GM18858 (cell line): ENCODE data around the gene LIPG.
"Not testable (repeated sequence)": the region's sequence is repeated elsewhere in the genome, so short reads cannot be mapped to it uniquely, and the experiment has no call there.

Experiments
- ATAC-seq: cut with Tn5 transposase; IDR thresholded peaks from one replicate; pipeline ENCODE4 v1.9.1; 2021; ENCODE audit not compliant: unreplicated experiment

The LIPG gene

DNA sequence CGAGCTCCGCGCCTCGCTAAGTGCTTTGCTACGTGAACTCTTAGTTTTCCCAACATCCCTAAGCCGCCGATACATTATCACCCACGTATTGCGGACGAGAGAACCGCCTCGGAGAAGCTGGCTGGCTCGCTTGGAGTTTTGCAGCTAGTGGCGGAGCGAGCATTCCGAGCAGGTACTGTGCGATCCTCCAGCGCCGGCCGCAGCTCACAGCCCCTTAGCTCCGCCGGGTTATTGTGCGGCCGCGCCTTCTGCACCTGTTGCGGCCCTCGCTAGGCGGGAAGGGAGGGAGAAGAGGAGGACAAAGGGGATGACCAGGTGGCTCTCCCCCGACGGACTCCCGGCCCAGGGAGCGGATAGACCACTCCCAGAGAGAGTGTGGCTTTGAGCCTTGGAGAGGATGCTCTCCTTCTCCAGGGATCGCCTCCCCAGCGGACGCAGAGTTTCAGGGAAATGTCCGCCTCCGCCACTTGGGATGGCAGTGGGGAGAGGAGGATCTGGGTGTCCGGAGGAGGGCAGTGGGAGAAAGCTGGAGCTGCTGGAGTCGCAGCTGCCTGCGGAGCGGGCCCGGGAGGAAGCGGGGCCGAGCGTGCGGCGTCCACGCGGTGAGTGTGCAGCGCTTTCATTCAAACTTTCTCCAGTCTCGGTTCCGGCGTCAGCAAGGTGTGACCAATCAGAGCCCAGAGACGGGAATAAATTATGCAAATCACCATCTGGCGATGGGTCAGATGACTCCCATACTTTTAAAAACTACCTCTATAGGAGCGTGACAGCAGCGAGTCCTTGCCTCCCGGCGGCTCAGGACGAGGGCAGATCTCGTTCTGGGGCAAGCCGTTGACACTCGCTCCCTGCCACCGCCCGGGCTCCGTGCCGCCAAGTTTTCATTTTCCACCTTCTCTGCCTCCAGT lies at the start of gene LIPG:
Gene LIPG, plus strand, starts transcription at position 769 of the 905 bp plus-strand sequence. CDS start 252 bp downstream, outside the sequence.
- no peak for ATAC-seq

DNA sequence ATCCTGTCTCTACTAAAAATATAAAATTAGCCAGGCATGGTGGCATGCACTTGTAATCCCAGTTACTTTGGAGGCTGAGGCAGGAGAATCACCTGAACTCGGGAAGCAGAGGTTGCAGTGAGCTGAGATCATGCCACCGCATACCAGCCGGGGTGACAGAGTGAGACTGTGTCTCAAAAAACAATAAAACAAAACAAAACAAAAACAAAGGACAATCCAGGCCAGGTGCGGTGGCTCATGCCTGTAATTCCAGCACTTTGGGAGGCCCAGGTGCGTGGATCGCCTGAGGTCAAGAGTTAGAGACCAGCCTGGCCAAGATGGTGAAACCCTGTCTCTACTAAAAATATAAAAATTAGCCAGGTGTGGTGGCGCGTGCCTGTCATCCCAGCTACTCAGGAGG lies 49.0 kb upstream of the LIPG start:
- ATAC-seq: not testable (repeated sequence)

DNA sequence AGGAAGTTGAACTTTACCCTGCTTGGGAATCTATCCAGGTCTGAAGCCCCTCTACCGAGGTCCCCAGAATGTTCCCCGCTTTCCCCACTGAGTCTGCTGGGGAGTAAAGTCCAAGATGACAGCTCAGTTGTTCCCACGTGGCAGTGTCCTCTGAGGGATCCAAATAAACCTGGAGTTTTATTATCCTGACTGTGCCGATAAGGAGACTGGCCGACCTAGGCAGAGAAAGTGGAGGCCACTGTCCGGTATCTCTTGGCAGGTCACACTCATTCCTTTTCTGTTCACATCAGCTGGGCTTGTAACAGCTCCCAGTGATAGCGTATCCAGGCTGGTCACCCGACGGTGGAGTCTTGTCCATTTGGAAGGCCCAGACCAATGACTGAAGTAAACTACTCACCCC lies 47.3 kb upstream of the LIPG start:
- no peak for ATAC-seq

DNA sequence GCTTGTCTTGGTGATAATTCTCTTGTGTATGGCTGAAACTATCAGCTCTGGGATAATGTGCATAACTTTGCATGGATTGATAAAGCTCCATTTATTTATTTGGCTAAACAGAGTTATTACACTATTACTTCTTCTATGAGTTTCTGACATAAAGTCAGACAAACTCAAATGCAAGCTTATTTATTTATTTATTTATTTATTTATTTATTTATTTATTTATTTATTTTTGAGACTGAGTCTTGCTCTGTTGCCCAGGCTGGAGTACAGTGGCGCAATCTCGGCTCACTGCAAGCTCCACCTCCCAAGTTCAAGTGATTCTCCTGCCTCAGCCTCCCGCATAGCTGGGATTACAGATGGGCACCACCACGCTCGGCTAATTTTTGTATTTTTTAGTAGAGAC lies 46.9 kb upstream of the LIPG start:
- not testable (repeated sequence) for ATAC-seq

DNA sequence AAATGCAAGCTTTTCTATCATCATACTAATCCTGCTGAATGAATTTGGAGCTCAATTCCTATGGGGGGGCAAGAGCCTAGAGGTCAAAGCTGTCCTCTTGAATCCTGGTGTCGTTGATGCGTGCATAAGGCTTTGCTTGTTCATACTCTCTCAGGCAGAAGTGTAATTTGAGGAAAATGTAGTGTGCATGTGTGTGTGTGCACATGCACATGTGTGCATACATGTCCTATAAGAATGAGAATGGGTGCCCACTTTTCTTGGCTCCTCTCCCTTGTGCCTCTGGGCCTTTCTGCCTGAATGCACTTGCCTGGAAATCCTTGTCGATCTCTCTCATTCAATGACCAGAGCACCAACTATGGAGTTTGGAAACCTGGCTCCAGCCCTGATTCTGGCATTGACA lies 46.3 kb upstream of the LIPG start:
- ATAC-seq: no peak

DNA sequence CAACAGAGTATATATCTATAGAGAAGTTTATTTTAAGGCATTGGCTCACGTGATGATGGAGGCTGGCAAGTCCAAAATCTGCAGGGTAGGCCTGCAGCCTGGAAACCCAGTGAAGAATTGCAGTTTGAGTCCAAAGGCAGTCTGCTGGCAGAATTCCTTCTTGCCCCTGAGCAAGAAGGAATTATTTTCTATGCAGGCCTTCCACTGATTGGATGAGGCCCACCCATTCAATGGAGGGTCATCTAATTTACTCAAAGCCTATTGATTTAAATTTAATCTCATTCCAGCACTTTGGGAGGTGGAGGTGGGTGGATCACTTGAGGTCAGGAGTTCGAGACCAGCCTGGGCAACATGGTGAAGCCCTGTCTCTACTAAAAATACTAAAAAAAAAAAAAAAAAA lies 44.4 kb upstream of the LIPG start:
- no peak for ATAC-seq

DNA sequence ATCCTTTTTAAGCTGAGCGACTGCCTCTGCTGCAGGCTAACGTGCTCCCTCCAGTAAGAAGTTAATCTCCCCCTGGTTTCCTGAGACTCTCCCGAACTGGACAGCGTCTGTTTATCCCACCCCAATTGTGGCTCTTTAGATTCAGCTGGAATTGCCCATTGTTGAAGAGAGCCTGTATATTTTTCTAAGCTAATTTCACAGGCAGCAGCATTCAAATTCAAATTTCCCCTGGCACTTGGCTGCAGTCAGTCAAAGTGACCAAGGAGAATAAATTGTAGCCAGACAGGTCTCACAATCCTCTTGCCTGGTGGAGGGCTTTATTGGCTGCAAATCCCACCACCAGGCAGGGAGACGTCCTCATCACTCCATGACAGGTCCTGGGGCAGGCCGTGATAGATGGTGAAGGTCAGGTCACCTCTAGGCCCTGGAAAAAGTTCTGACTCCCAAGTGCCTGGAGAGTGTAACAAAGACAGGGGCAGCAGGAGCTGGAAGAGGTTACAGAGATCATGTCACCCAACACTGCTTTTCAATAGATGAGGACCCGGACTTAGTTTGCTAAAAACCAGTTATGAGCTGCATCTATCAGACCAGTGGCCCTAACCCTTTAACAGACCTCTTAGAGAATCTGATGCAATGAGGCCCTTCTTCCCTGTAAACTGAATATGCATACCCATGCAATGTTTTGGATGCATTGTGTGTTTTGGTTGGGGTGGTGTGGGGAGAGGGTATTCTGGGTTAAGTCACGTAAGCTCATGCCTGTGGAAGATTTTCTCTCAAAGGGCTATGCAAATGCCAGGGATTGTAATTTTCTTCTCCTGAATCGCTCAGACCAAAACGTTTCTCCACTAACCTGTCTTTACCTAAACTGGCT lies 42.5 kb upstream of the LIPG start:
- no peak for ATAC-seq

DNA sequence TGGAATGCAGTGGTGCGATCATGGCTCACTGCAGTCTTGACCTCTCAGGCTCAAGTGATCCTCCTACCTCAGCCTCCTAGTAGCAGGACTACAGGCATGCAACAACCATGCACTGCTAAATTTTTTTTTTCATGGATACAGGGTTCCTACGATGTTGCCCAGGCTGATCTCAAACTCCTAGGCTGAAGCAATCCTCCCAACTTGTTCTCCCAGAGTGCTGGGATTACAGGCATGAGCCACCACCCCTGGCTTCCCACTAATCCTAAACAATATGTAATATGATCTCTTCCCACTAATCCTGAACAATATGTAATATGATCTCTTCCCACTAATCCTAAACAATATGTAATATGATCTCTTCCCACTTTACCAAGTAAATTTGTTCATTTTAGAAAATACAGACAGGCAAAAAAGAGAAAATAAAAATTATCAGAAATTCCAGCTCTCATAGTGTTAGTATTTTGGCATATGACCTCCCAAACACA lies 41.2 kb upstream of the LIPG start:
- ATAC-seq: no peak

DNA sequence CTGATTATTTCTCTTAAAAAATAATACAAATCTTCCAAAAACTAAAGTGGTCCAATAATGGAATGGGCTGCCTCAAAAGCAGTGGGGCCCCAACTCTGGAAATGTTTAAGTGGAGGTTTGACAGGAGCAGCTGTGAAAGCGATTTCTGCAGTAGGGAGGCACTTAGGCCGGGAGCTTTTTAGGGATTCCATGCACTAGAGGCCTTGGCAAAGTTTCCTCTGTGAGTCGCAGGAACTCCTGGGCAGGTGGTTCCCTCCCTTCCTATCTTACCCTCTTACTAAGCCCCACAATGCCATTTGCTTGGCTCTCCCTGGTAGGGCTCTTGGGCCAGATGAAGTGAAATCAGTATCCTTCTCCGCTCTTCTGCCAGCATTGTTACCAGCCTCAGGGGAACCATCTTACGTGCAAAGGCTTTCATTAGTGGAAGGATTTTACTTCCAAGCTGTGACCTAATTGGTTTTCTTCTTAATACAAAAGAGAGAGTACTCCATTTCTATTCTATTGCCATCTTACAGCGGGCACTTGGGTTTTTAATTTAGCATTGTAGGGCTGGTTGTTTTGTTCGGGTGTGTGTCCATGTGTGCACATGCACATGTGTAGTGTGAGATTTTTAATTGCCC lies 40.5 kb upstream of the LIPG start:
- ATAC-seq: no peak

DNA sequence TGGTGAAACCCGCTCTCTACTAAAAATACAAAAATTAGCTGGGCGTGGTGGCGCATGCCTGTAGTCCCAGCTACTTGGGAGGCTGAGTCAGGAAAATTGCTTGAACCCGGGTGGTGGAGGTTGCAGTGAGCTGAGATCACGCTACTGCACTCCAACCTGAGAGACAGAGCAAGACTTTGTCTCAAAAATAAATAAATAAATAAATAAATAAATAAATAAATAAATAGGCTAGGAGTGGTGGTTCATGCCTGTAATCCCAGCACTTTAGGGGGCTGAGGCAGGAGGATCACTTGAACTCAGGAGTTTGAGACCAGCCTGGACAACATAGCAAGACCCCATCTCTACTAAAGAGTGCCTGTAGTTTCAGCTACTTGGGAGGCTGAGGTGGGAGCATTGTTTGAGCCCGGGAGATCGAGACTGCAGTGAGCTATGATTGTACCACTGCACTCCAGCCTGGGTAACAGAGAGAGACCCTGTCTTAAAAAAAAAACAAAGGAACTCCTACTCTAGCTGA lies 38.2 kb upstream of the LIPG start:
- not testable (repeated sequence) for ATAC-seq

DNA sequence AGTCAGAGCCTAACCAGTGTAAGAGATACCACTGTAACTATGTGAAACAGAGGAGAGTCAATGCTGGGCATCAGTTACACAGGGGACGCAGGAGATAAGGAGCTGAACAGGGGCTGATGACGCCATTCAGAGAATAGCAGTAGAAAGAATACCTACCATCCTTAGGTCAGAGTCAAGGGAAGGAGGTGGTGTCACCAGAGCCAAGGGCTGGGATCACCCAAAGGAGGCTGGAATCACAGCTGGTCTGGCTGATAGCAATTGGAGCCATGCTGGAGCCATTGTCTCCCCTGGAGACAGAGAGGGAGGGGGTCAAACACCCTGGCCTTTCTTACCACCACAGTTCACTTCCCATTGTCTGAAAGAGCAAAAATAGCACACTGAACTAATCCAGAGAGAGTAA lies 37.5 kb upstream of the LIPG start:
- no peak for ATAC-seq

DNA sequence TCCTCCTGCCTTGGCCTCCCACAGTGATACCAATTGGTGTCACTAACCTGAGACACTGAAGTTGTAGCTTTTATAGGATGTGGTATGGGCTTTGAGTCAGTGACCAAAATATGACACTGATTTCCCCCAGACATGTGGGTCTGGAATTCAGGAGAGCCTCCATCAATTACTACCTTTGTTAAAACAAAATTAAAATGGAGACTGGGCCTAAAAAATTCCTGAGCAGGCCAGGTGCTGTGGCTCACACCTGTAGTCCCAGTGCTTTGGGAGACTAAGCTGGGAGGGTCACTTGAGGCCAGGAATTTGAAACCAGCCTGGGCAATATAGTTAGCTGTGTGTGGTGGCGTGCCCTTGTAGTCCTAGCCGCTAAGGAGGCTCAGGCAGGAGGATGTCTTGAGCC lies 36.9 kb upstream of the LIPG start:
- ATAC-seq: no peak

DNA sequence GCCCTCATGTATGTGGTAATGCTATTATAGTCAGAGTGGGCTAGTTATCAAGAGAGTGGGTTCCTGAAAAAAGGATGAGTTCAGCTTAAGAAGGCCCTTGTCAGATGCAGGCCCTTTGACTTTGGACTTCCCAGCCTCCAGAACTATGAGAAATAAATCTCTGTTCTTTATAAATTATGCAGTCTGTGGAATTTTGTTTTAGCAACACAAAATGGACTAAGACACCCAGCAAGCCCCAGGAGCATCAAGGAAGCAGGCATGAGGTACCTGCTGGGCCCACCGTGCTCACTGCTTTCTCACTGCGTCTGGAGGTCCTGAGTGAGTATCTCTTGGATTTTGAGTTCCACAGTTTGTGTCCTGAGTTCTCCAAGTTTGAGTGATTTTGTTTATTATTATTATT lies 35.9 kb upstream of the LIPG start:
- no peak for ATAC-seq

DNA sequence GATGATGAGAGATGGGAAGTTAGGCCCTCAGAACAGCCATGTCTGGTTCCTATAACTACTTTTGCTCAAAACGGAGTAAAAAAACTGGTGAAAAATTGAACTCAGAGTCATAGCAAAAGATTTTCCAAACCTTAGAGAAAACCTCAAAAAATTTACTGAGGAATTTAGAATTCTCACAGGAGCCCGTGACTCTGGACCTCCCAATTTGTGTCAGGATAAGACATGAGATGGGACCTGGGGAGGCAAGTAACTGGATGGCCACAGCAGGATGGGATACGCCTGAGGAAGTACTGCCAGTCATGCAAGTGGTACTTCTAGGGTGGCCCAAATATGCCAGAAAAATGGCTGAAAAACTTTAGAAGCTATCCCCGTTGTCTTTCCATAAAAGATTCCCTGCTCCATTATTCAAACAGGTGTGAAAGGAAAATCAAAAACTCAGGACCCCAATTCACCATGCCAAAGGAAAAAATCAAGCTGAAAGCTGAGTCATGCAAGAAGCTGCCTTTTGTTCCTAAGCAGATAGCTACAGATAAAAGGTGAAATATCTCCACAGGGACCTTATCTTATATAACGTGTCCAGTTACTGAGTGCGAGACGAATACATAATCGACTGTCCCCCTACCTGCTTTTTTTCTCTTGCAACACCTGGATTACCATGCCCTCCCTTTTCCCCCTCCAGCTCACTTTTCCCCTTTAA lies 34.1 kb upstream of the LIPG start:
- ATAC-seq: no peak

DNA sequence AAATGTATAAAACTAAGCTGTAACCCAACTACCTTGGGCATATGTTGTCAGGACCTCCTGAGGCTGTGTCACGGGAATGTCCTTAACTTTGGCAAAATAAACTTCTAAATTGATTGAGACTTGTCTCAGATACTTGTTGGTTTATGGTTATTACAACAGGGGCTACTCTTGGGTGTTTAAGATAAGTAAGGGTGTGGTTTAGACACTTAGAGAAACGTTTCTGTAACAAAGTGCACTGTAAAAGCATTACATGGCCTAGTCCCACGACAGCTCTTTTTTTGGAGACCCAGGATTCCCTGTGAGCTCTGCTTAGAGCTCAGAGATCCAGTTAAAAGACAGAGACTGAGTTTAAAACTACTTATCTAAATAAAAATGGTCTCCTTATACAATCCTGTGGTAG lies 32.3 kb upstream of the LIPG start:
- ATAC-seq: no peak

DNA sequence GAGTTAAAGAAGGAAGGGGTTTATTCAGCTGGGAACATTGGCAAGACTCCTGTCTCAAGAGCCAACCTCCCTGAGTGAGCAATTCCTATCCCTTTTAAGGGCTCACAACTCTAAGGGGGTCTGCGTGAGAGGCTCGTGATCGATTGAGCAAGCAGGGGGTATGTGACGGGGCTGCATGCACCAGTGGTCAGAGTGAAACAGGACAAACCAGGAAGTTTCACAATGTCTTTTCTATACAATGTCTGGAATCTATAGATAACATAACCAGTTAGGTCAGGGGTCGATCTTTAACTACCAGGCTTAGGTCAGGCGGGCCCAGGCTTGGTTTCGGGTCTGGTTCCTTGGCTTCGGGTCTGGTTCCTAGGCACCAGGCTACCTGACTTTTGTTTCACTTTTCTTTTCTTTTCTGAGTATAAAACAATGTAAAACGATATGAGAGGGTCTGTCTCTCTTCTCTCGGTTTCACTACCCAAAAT lies 30.1 kb upstream of the LIPG start:
- ATAC-seq: no peak

DNA sequence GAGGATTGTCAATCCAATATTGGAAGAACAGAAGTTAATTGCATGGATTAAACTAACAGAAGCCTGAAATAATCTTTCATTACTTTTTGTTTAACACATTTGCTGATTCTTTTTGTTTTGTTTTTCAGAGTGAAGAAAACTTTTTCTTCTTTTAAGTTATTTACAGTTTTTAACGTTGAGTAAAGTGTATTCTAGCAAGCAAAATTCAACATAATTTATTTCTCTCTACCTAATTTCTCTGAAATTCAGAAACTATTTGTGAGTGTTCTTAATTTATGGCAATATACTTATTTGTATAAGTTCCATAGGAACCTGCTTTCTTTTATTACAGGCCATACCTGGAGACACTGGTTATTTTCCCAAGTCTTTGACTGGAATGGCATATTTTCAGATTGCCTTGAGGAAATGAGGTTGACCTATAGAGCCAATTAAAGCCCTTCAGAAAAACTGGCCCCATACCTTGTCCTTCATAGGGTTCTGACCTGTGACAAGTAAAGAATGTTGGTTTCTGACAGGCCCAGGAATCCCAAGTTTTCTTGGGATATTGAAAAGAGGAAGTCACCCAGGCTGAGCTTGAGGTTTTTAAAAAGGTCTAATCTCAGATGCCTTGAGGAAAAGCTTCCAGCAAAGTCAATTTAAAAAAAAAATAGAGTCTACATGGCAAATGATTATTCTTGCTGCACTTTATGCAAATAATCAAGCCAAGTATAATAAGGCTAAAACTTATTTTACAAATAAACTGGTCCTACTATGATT lies 26.8 kb upstream of the LIPG start:
- no peak for ATAC-seq

DNA sequence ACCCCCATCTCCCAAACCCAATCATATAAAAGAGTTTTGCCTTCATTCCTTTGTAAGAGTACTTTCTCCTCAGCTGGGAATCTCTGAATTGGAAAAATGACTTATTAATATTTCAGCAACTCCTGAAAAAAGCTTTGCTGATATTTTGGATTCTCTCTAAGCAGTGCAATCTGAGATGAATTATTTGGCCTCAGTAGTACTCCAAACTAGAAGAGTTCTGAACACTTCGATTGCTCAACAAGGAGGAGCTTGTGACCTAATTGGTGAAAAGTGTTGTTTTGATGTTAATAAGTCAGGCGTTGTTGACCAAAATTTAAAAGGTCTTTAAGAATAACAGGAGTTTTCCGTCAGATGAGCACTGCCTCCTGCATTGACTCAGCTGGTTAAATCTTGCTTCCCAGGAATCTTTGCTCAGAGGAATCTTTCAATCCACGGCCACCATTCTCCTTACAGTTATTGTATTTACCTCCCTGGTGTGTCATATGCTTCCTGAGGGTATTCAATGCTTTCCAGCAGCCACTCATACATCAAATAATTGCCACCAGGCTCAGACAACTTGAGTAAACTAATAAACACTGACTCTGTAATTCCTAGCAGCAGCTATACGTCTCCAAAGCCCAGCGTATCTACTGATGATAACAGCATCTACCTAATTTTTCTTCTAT lies 24.5 kb upstream of the LIPG start:
- ATAC-seq: no peak

DNA sequence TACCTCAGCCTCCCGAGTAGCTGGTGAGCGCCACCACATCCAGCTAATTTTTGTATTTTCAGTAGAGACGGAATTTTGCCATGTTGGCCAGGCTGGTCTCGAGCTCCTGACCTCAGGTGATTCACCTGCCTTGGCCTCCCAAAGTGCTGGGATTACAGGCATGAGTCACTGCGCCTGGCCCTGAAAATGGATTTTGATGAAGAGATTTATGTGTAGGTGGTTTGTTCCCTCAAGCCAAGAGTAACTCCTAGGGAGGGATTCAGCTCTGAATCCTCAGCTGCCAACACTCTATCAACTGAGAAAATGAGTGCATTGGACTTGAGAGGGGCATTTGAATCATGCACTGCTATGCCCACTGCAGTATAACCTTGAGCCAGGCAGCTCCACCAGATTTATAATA lies 17.5 kb upstream of the LIPG start:
- ATAC-seq: no peak
